Measurements from ENCODE around the gene SLC35F2. TPM values are rescaled to one million over a fixed set of nuclear protein-coding genes. Genes with fewer than 3 reads are reported as not detected.

SLC35F2 gene
- total and polyA plus RNA-seq, 9 donors: 3.7 to 20.8 (median 7.9) TPM

DNA sequence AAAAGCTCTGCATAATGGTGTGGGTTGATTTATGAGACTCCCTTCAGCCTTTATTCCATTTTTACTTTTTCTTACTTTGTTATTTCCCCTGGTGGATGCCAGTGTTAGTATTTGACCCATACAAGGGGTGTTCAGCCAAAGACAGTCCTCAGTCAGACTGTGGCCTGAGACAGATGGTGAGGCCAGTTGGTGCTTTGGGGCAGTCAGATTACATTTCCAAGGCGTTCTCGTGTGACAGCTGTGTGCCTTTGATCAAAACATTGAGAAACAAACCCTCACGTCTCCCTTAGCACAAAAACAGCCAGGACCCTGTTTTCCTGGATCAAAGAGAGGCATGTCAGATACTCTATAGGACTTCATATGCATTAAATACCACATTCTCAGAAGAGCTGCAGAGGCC, 115.4 kb downstream of the SLC35F2 start:
- DNase-seq: no peak
- no peaks in the 10 kb centered on the region for H3K36me3 ChIP-seq
- H3K4me3 ChIP-seq: no peak overlapping the region
- WGBS, 3 donors: 11 to 33% (median 18%) methylated on average over 3 of the region's 3 CpGs
- no peaks in the 10 kb centered on the region for H3K27me3 ChIP-seq
- H3K4me1 ChIP-seq (ENCODE audit: insufficient read depth): no peaks in the 10 kb centered on the region
- H3K9me3 ChIP-seq: no peaks in the 10 kb centered on the region
- intact Hi-C loops (cut with DNase I): no loop called here
- no peak overlapping the region for H3K27ac ChIP-seq
- TF ChIP-seq, protein P1, sequence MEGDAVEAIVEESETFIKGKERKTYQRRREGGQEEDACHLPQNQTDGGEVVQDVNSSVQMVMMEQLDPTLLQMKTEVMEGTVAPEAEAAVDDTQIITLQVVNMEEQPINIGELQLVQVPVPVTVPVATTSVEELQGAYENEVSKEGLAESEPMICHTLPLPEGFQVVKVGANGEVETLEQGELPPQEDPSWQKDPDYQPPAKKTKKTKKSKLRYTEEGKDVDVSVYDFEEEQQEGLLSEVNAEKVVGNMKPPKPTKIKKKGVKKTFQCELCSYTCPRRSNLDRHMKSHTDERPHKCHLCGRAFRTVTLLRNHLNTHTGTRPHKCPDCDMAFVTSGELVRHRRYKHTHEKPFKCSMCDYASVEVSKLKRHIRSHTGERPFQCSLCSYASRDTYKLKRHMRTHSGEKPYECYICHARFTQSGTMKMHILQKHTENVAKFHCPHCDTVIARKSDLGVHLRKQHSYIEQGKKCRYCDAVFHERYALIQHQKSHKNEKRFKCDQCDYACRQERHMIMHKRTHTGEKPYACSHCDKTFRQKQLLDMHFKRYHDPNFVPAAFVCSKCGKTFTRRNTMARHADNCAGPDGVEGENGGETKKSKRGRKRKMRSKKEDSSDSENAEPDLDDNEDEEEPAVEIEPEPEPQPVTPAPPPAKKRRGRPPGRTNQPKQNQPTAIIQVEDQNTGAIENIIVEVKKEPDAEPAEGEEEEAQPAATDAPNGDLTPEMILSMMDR (IDR thresholded peaks at IDR 0.05): no peak
- TF ChIP-seq EP300 (IDR thresholded peaks at IDR 0.05) (no peak), POLR2A (IDR thresholded peaks at IDR 0.05) (no peak)

DNA sequence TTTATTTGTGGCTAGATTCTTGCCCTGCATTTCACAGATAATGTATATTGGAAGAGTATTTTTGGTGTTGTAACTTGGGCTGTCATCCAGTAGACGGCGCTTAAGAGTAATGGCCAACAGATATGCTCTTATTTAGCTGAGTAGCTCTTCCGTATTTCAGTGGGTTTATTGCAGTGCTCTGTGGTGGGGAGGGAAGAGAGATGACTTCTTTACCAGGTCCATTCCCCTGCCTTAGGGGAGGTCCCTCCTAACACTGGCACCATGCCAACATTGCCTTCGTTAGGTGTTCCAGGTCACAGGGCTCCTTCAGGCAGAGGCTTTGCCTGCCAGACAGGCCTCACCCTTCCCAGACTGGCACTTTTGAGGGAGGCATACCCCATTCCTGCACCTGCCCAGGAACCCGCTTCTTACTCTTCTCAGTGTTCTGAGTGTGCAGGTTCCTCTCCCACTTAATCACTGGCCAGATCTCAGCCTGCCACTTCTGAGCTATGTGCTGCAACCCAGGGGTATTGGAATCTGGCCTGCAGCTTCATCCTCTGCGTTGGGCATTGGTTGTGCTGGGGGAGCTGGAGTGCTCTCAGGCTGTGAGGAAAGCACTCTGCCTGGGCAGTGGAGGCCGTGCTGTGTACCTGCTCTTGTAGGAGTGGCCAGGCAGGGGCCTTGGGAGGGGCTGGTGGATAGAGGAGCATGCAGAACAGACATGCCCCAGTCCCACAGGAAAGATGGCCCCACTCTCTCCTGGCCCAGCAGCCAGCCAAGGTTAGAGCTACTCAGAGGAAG, 117.4 kb downstream of the SLC35F2 start:
- no peak overlapping the region for H3K27ac ChIP-seq
- no peak for TF ChIP-seq POLR2A (IDR thresholded peaks at IDR 0.05)
- TF ChIP-seq, protein P1 (IDR thresholded peaks at IDR 0.05): no peak
- TF ChIP-seq EP300 (IDR thresholded peaks at IDR 0.05): no peak
- H3K4me1 ChIP-seq (ENCODE audit: insufficient read depth): no peaks in the 10 kb centered on the region
- no peaks in the 10 kb centered on the region for H3K36me3 ChIP-seq
- no peaks in the 10 kb centered on the region for H3K9me3 ChIP-seq
- WGBS, 3 donors: 40 to 50% (median 45%) methylated on average over 7 of the region's 7 CpGs
- H3K27me3 ChIP-seq: no peaks in the 10 kb centered on the region
- no peak for DNase-seq
- intact Hi-C loops (cut with DNase I): no loop called here
- H3K4me3 ChIP-seq: no peak overlapping the region

Other genes with a start within 250 kb of the SLC35F2 start
- gene SLN, start 146.7 kb downstream of the SLC35F2 start, total RNA-seq: under 1 TPM in 1 of 7 donors, not detected in 6; 0.60 TPM
- 1 to 10 TPM in 1 of 2 donors, not detected in 1; 5.1 TPM for gene SLN, start 146.7 kb downstream of the SLC35F2 start, polyA plus RNA-seq
- 1 to 10 TPM in 2 of 7 donors, under 1 TPM in 5; 0.28 to 2.1 (median 0.43) TPM for gene RAB39A, start 69.7 kb upstream of the SLC35F2 start, total RNA-seq
- gene RAB39A, start 69.7 kb upstream of the SLC35F2 start, polyA plus RNA-seq: under 1 TPM; 0.04 to 0.90 TPM
- gene CUL5, start 150.1 kb upstream of the SLC35F2 start, total RNA-seq: 10 to 100 TPM; 18.4 to 34.4 (median 31.7) TPM
- 10 to 100 TPM in 1 of 2 donors, 1 to 10 TPM in 1; 8.3 to 12.6 TPM for gene CUL5, start 150.1 kb upstream of the SLC35F2 start, polyA plus RNA-seq

Measured in ovary (tissue), 9 donors.